NAMALWA (cell line): ENCODE data around the gene MCAM.

ENCODE experiments used
- DNase-seq: peaks from one replicate; pipeline ENCODE4 v3.0.0-alpha.2; 2015; ENCODE audit warnings: low spot score

The MCAM gene

GRCh38 chr11:119344291-119345010 lies 27.5 kb upstream of the MCAM start:
- no peak for DNase-seq

GRCh38 chr11:119343726-119344125 lies 26.8 kb upstream of the MCAM start:
- no peak for DNase-seq

GRCh38 chr11:119342362-119343130 lies 25.6 kb upstream of the MCAM start:
- no peak for DNase-seq

GRCh38 chr11:119342023-119342300 lies 25.0 kb upstream of the MCAM start:
- no peak for DNase-seq

GRCh38 chr11:119341222-119342022 lies 24.5 kb upstream of the MCAM start:
- DNase-seq = no peak

GRCh38 chr11:119340335-119341221 lies 23.6 kb upstream of the MCAM start, which contains the start of gene C1QTNF5:
Gene C1QTNF5 (minus strand): TSS chr11:119340883. CDS start chr11:119340397, 486 bp downstream.
- no peak for DNase-seq

GRCh38 chr11:119339589-119340334 lies 22.8 kb upstream of the MCAM start:
- DNase-seq = no peak

GRCh38 chr11:119338965-119339588 lies 22.1 kb upstream of the MCAM start:
- DNase-seq = no peak

GRCh38 chr11:119338318-119338890 lies 21.5 kb upstream of the MCAM start:
- peak; percentile 83 for DNase-seq

GRCh38 chr11:119337581-119338317 lies 20.8 kb upstream of the MCAM start:
- DNase-seq = peak; percentile 40

- no peak for DNase-seq
Measured at GRCh38 chr11:119336744-119337469, 20.0 kb upstream of the MCAM start.

- no peak for DNase-seq
Measured at GRCh38 chr11:119335655-119336543, 19.0 kb upstream of the MCAM start.

- DNase-seq = no peak
Measured at GRCh38 chr11:119335091-119335654, 18.2 kb upstream of the MCAM start.

- peak; percentile 99 for DNase-seq
Measured at GRCh38 chr11:119334174-119334930, 17.4 kb upstream of the MCAM start, which contains the start of gene RNF26. Gene RNF26 (plus strand): TSS chr11:119334527. CDS start chr11:119335123, 596 bp downstream.

GRCh38 chr11:119332111-119332765 lies 15.3 kb upstream of the MCAM start:
- DNase-seq = no peak

- no peak for DNase-seq
Measured at GRCh38 chr11:119330237-119330636, 13.3 kb upstream of the MCAM start.
